GM19468 (cell line): Measurements from ENCODE around the gene CACUL1.
"Not testable (repeated sequence)": the region's sequence is repeated elsewhere in the genome, so short reads cannot be mapped to it uniquely, and the experiment has no call there.

Experiments
- ATAC-seq: cut with Tn5 transposase; IDR thresholded peaks from one replicate; pipeline ENCODE4 v1.9.1; 2021; ENCODE audit warnings: mild to moderate bottlenecking, moderate library complexity, moderate number of reproducible peaks; ENCODE audit not compliant: unreplicated experiment; ENCODE audit errors: extremely low read depth

The CACUL1 gene

GRCh38 chr10:118692872-118693271 is 61.9 kb downstream of the CACUL1 start:
- no peak for ATAC-seq

GRCh38 chr10:118689070-118689858 is 65.5 kb downstream of the CACUL1 start:
- ATAC-seq, result no peak

GRCh38 chr10:118687472-118687871 is 67.3 kb downstream of the CACUL1 start:
- ATAC-seq, result no peak

- ATAC-seq, result no peak
These were observed 72.2 kb downstream of the CACUL1 start for GRCh38 chr10:118682533-118682932.

GRCh38 chr10:118680197-118680596 is 74.6 kb downstream of the CACUL1 start:
- ATAC-seq, result no peak

GRCh38 chr10:118674226-118674919 is 80.4 kb downstream of the CACUL1 start:
- ATAC-seq, result no peak

- ATAC-seq, result no peak
These were observed 81.7 kb downstream of the CACUL1 start for GRCh38 chr10:118672766-118673715.

GRCh38 chr10:118672153-118672552 is 82.6 kb downstream of the CACUL1 start:
- ATAC-seq, result no peak

GRCh38 chr10:118671221-118671620 is 83.5 kb downstream of the CACUL1 start:
- not testable (repeated sequence) for ATAC-seq

- ATAC-seq, result no peak
These were observed 84.2 kb downstream of the CACUL1 start for GRCh38 chr10:118670472-118671124.

GRCh38 chr10:118669835-118670234 is 84.9 kb downstream of the CACUL1 start:
- ATAC-seq, result no peak

- no peak for ATAC-seq
These were observed 85.6 kb downstream of the CACUL1 start for GRCh38 chr10:118669020-118669791.

GRCh38 chr10:118668228-118668952 is 86.4 kb downstream of the CACUL1 start:
- no peak for ATAC-seq

GRCh38 chr10:118667732-118668131 is 87.0 kb downstream of the CACUL1 start:
- no peak for ATAC-seq

GRCh38 chr10:118666350-118666749 is 88.4 kb downstream of the CACUL1 start:
- ATAC-seq, result no peak

GRCh38 chr10:118664321-118664720 is 90.4 kb downstream of the CACUL1 start:
- no peak for ATAC-seq

- no peak for ATAC-seq
These were observed 91.6 kb downstream of the CACUL1 start for GRCh38 chr10:118663176-118663575.

- no peak for ATAC-seq
These were observed 92.3 kb downstream of the CACUL1 start for GRCh38 chr10:118662228-118663035.
